SK-N-SH treated with all-trans-retinoic acid at 6 μM for 48 hours (cell line): Measurements from ENCODE around the gene CCDC171.

Experiments
- ATAC-seq: fragments of 200-7000 bp; cut with Tn5 transposase; 3 replicates; pipeline ENCODE4 v1.9.1; 2020; ENCODE audit warnings: mild to moderate bottlenecking, moderate library complexity
- ARNTL ChIP-seq: fragments of 450-650 bp; formaldehyde crosslinking; IDR thresholded peaks from 2 replicates; pipeline ENCODE4 v1.5.0; 2020; ENCODE audit warnings: low read depth, mild to moderate bottlenecking, moderate library complexity, borderline replicate concordance
- BACH2 ChIP-seq: fragments of 250-450 bp; sonication (Bioruptor Pico); IDR thresholded peaks from 2 replicates; pipeline ENCODE4 v1.9.0; 2021; ENCODE audit warnings: mild to moderate bottlenecking, borderline replicate concordance
- CSDC2 ChIP-seq: fragments of 250-450 bp; sonication (Bioruptor Pico); IDR thresholded peaks from 2 replicates; pipeline ENCODE4 v1.5.0; 2020; ENCODE audit warnings: mild to moderate bottlenecking, moderate library complexity
- CSRNP3 ChIP-seq: fragments of 250-450 bp; sonication (Bioruptor Pico); IDR thresholded peaks from 2 replicates; pipeline ENCODE4 v1.5.1; 2021; ENCODE audit warnings: mild to moderate bottlenecking, moderate library complexity
- ESRRG ChIP-seq: fragments of 250-450 bp; sonication (Bioruptor Pico); IDR thresholded peaks from 2 replicates; pipeline ENCODE4 v1.6.1; 2021; ENCODE audit warnings: mild to moderate bottlenecking
- GLIS3 ChIP-seq: fragments of 250-450 bp; sonication (Bioruptor Pico); IDR thresholded peaks from 2 replicates; pipeline ENCODE4 v1.5.0; 2020; ENCODE audit warnings: mild to moderate bottlenecking, moderate library complexity
- ISL1 ChIP-seq: fragments of 250-450 bp; sonication (Bioruptor Pico); IDR thresholded peaks from 2 replicates; pipeline ENCODE4 v2.1.2; 2022; ENCODE audit warnings: mild to moderate bottlenecking, moderate library complexity
- OSR1 ChIP-seq: fragments of 250-450 bp; sonication (Bioruptor Pico); IDR thresholded peaks from 2 replicates; pipeline ENCODE4 v1.8.0; 2022; ENCODE audit warnings: moderate library complexity, mild to moderate bottlenecking, inconsistent platforms
- PPARA ChIP-seq: fragments of 250-450 bp; sonication (Bioruptor Pico); IDR thresholded peaks from 2 replicates; pipeline ENCODE4 v1.5.0; 2020; ENCODE audit warnings: mild to moderate bottlenecking, borderline replicate concordance
- RARB ChIP-seq: fragments of 250-450 bp; sonication (Bioruptor Pico); IDR thresholded peaks from 2 replicates; pipeline ENCODE4 v1.8.0; 2021; ENCODE audit warnings: mild to moderate bottlenecking, moderate library complexity
- SNAI2 ChIP-seq: fragments of 250-450 bp; sonication (Bioruptor Pico); IDR thresholded peaks from 2 replicates; pipeline ENCODE4 v1.5.0; 2020; ENCODE audit warnings: mild to moderate bottlenecking, moderate library complexity
- TCF4 ChIP-seq: fragments of 250-450 bp; sonication (Bioruptor Pico); IDR thresholded peaks from 2 replicates; pipeline ENCODE4 v1.8.0; 2021; ENCODE audit warnings: mild to moderate bottlenecking, moderate library complexity, borderline replicate concordance
- TOX ChIP-seq: fragments of 250-450 bp; sonication (Bioruptor Pico); IDR thresholded peaks from 2 replicates; pipeline ENCODE4 v1.8.0; 2021; ENCODE audit warnings: mild to moderate bottlenecking, moderate library complexity, borderline replicate concordance
- ZC3H10 ChIP-seq: fragments of 250-450 bp; sonication (Bioruptor Pico); IDR thresholded peaks from 2 replicates; pipeline ENCODE4 v1.5.1; 2021; ENCODE audit warnings: mild to moderate bottlenecking, moderate library complexity
- ZFP3 ChIP-seq: fragments of 250-450 bp; sonication (Bioruptor Pico); IDR thresholded peaks from 2 replicates; pipeline ENCODE4 v1.5.0; 2020; ENCODE audit warnings: mild to moderate bottlenecking, moderate library complexity
- ZFP30 ChIP-seq: fragments of 450-650 bp; formaldehyde crosslinking; IDR thresholded peaks from 2 replicates; pipeline ENCODE4 v1.5.0; 2022; ENCODE audit warnings: mild to moderate bottlenecking, moderate library complexity
- ZNF565 ChIP-seq: fragments of 450-650 bp; formaldehyde crosslinking; conservative IDR thresholded peaks from 2 replicates; pipeline ENCODE4 v1.5.0; 2020; ENCODE audit warnings: low read depth, mild to moderate bottlenecking, moderate library complexity
- ZNF70 ChIP-seq: fragments of 450-650 bp; formaldehyde crosslinking; IDR thresholded peaks from 2 replicates; pipeline ENCODE4 v1.5.0; 2020; ENCODE audit warnings: mild to moderate bottlenecking, moderate library complexity
- ZNF8 ChIP-seq: fragments of 450-650 bp; formaldehyde crosslinking; IDR thresholded peaks from 2 replicates; pipeline ENCODE4 v1.5.0; 2020; ENCODE audit warnings: mild to moderate bottlenecking, moderate library complexity
- TF ChIP-seq, protein P1 (sequence below): fragments of 250-450 bp; sonication (Bioruptor Pico); IDR thresholded peaks from 2 replicates; pipeline ENCODE4 v1.8.0; 2020; ENCODE audit warnings: mild to moderate bottlenecking, moderate library complexity, borderline replicate concordance
- TF ChIP-seq, protein P2 (sequence below): fragments of 250-450 bp; sonication (Bioruptor Pico); IDR thresholded peaks from 2 replicates; pipeline ENCODE4 v1.8.0; 2021; ENCODE audit warnings: low read depth, mild to moderate bottlenecking, moderate library complexity, borderline replicate concordance
- TF ChIP-seq, protein P3 (sequence below): fragments of 250-450 bp; sonication (Bioruptor Pico); IDR thresholded peaks from 2 replicates; pipeline ENCODE4 v1.5.1; 2020; ENCODE audit warnings: low read depth, mild to moderate bottlenecking, moderate library complexity
- TF ChIP-seq, protein P4 (sequence below): fragments of 250-450 bp; sonication (Bioruptor Pico); IDR thresholded peaks from 2 replicates; pipeline ENCODE4 v1.5.0; 2020; ENCODE audit warnings: mild to moderate bottlenecking, moderate library complexity

CCDC171 gene

GRCh38 chr9:15959663-15960062 is 406.8 kb downstream of the CCDC171 start:
- ATAC-seq = no peak
- TF ChIP-seq ZC3H10 (CRISPR knock-in tag) = no peak
- no peak for TF ChIP-seq ZFP3 (CRISPR knock-in tag)
- TF ChIP-seq TOX (CRISPR knock-in tag) = no peak
- TF ChIP-seq, protein P1, sequence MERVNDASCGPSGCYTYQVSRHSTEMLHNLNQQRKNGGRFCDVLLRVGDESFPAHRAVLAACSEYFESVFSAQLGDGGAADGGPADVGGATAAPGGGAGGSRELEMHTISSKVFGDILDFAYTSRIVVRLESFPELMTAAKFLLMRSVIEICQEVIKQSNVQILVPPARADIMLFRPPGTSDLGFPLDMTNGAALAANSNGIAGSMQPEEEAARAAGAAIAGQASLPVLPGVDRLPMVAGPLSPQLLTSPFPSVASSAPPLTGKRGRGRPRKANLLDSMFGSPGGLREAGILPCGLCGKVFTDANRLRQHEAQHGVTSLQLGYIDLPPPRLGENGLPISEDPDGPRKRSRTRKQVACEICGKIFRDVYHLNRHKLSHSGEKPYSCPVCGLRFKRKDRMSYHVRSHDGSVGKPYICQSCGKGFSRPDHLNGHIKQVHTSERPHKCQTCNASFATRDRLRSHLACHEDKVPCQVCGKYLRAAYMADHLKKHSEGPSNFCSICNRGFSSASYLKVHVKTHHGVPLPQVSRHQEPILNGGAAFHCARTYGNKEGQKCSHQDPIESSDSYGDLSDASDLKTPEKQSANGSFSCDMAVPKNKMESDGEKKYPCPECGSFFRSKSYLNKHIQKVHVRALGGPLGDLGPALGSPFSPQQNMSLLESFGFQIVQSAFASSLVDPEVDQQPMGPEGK (CRISPR knock-in tag) = no peak
- no peak for TF ChIP-seq CSRNP3 (CRISPR knock-in tag)
- TF ChIP-seq ISL1 (CRISPR knock-in tag) = no peak
- TF ChIP-seq ZNF565 (CRISPR knock-in tag) = no peak
- TF ChIP-seq PPARA (CRISPR knock-in tag) = no peak
- no peak for TF ChIP-seq OSR1 (CRISPR knock-in tag)
- TF ChIP-seq ESRRG (CRISPR knock-in tag) = no peak
- TF ChIP-seq, protein P2, sequence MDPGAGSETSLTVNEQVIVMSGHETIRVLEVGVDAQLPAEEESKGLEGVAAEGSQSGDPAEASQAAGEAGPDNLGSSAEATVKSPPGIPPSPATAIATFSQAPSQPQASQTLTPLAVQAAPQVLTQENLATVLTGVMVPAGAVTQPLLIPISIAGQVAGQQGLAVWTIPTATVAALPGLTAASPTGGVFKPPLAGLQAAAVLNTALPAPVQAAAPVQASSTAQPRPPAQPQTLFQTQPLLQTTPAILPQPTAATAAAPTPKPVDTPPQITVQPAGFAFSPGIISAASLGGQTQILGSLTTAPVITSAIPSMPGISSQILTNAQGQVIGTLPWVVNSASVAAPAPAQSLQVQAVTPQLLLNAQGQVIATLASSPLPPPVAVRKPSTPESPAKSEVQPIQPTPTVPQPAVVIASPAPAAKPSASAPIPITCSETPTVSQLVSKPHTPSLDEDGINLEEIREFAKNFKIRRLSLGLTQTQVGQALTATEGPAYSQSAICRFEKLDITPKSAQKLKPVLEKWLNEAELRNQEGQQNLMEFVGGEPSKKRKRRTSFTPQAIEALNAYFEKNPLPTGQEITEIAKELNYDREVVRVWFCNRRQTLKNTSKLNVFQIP (CRISPR knock-in tag) = no peak
- TF ChIP-seq ARNTL = no peak
- TF ChIP-seq ZFP30 = no peak
- TF ChIP-seq, protein P3, sequence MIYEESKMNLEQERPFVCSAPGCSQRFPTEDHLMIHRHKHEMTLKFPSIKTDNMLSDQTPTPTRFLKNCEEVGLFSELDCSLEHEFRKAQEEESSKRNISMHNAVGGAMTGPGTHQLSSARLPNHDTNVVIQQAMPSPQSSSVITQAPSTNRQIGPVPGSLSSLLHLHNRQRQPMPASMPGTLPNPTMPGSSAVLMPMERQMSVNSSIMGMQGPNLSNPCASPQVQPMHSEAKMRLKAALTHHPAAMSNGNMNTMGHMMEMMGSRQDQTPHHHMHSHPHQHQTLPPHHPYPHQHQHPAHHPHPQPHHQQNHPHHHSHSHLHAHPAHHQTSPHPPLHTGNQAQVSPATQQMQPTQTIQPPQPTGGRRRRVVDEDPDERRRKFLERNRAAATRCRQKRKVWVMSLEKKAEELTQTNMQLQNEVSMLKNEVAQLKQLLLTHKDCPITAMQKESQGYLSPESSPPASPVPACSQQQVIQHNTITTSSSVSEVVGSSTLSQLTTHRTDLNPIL (CRISPR knock-in tag) = no peak
- no peak for TF ChIP-seq TCF4 (CRISPR knock-in tag)
- TF ChIP-seq GLIS3 (CRISPR knock-in tag) = no peak
- TF ChIP-seq BACH2 = no peak

- ATAC-seq = no peak
- TF ChIP-seq TOX (CRISPR knock-in tag) = no peak
- TF ChIP-seq SNAI2 (CRISPR knock-in tag) = no peak
- no peak for TF ChIP-seq ARNTL
- TF ChIP-seq, protein P1 (CRISPR knock-in tag) = no peak
Measured at GRCh38 chr9:15961217-15961616, 408.4 kb downstream of the CCDC171 start.

GRCh38 chr9:15965246-15965745 is 412.5 kb downstream of the CCDC171 start:
- no peak for ATAC-seq
- no peak for TF ChIP-seq RARB (CRISPR knock-in tag)
- TF ChIP-seq, all 23 proteins: peak for 0

DNA sequence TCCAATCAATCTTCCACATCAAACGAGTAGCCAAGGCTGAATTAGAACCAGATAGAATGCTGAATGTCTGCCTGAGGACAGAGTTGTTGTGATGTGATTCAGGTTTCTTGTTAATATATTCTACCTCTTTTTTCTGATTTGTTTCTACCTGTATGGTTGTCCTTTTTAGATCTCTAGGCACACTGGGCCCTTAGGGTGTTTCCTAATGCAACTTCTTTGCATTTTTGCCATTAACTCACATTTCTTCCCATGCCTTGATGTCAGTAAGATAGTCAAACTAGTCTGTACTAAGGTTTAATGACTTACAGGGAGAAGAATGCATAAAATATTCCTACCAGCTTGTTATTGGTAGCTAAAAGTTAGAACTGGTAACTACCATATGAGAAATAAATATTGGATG is 413.6 kb downstream of the CCDC171 start:
- TF ChIP-seq TCF4 (CRISPR knock-in tag) (no peak), ZFP30 (no peak), ISL1 (CRISPR knock-in tag) (no peak), CSDC2 (CRISPR knock-in tag) (no peak), ZFP3 (CRISPR knock-in tag) (no peak), OSR1 (CRISPR knock-in tag) (no peak), RARB (CRISPR knock-in tag) (no peak), ESRRG (CRISPR knock-in tag) (no peak), ZNF70 (no peak), PPARA (CRISPR knock-in tag) (no peak), ZNF8 (no peak)
- TF ChIP-seq, protein P1 (CRISPR knock-in tag) = no peak
- TF ChIP-seq, protein P4, sequence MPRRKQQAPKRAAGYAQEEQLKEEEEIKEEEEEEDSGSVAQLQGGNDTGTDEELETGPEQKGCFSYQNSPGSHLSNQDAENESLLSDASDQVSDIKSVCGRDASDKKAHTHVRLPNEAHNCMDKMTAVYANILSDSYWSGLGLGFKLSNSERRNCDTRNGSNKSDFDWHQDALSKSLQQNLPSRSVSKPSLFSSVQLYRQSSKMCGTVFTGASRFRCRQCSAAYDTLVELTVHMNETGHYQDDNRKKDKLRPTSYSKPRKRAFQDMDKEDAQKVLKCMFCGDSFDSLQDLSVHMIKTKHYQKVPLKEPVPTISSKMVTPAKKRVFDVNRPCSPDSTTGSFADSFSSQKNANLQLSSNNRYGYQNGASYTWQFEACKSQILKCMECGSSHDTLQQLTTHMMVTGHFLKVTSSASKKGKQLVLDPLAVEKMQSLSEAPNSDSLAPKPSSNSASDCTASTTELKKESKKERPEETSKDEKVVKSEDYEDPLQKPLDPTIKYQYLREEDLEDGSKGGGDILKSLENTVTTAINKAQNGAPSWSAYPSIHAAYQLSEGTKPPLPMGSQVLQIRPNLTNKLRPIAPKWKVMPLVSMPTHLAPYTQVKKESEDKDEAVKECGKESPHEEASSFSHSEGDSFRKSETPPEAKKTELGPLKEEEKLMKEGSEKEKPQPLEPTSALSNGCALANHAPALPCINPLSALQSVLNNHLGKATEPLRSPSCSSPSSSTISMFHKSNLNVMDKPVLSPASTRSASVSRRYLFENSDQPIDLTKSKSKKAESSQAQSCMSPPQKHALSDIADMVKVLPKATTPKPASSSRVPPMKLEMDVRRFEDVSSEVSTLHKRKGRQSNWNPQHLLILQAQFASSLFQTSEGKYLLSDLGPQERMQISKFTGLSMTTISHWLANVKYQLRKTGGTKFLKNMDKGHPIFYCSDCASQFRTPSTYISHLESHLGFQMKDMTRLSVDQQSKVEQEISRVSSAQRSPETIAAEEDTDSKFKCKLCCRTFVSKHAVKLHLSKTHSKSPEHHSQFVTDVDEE (CRISPR knock-in tag) = no peak
- no peak for ATAC-seq
